HUES48 (cell line): ENCODE measurements around the gene SMIM36.

Source experiments
- H3K27ac ChIP-seq: one replicate; pipeline ENCODE4 v1.7.0; 2013; ENCODE audit warnings: low read depth, low read length, inconsistent platforms
- H3K27me3 ChIP-seq: 2 replicates; pipeline ENCODE4 v1.6.1; 2013; ENCODE audit warnings: mild to moderate bottlenecking, low read length; ENCODE audit not compliant: control insufficient read depth, insufficient read depth
- H3K36me3 ChIP-seq: 2 replicates; pipeline ENCODE4 v1.6.1; 2013; ENCODE audit warnings: low read length; ENCODE audit not compliant: control insufficient read depth, insufficient read depth
- H3K4me1 ChIP-seq: 2 replicates; pipeline ENCODE4 v1.6.1; 2013; ENCODE audit warnings: mild to moderate bottlenecking, low read length; ENCODE audit not compliant: control insufficient read depth, insufficient read depth
- H3K4me3 ChIP-seq: 2 replicates; pipeline ENCODE4 v1.5.1; 2013; ENCODE audit warnings: mild to moderate bottlenecking, low read depth, low read length
- H3K9ac ChIP-seq: 2 replicates; pipeline ENCODE4 v1.6.1; 2013; ENCODE audit warnings: mild to moderate bottlenecking, low read depth, low read length, moderate library complexity
- H3K9me3 ChIP-seq: 2 replicates; pipeline ENCODE4 v1.6.1; 2013; ENCODE audit warnings: low read length; ENCODE audit not compliant: control insufficient read depth, insufficient read depth

Gene SMIM36

GRCh38 chr17:55420067-55420775 is 91.0 kb downstream of the SMIM36 start:
- H3K27ac ChIP-seq = peak overlapping the region; percentile 83
- H3K36me3 ChIP-seq = peaks cover 4% of the 10 kb centered on the region
- H3K4me3 ChIP-seq = peak overlapping the region; percentile 98
- H3K9me3 ChIP-seq = no peaks in the 10 kb centered on the region
- no peaks in the 10 kb centered on the region for H3K27me3 ChIP-seq
- H3K4me1 ChIP-seq = peaks cover 12% of the 10 kb centered on the region; the same call in 1 of the 2 replicates
- H3K9ac ChIP-seq = peak overlapping the region; percentile 81; the same call in 1 of the 2 replicates

- H3K9me3 ChIP-seq = no peaks in the 10 kb centered on the region
- H3K36me3 ChIP-seq = peaks cover 10% of the 10 kb centered on the region
- H3K27me3 ChIP-seq = no peaks in the 10 kb centered on the region
- H3K9ac ChIP-seq = no peak overlapping the region
- H3K4me1 ChIP-seq = peaks cover 12% of the 10 kb centered on the region; the same call in 1 of the 2 replicates
- no peak overlapping the region for H3K4me3 ChIP-seq
- H3K27ac ChIP-seq = no peak overlapping the region
Measured at GRCh38 chr17:55418369-55419268, 92.6 kb downstream of the SMIM36 start.

GRCh38 chr17:55417411-55418268 is 93.6 kb downstream of the SMIM36 start:
- peaks cover 12% of the 10 kb centered on the region; the same call in 1 of the 2 replicates for H3K4me1 ChIP-seq
- H3K4me3 ChIP-seq = no peak overlapping the region
- no peak overlapping the region for H3K9ac ChIP-seq
- no peaks in the 10 kb centered on the region for H3K9me3 ChIP-seq
- H3K27me3 ChIP-seq = no peaks in the 10 kb centered on the region
- H3K27ac ChIP-seq = no peak overlapping the region
- H3K36me3 ChIP-seq = peaks cover 20% of the 10 kb centered on the region

GRCh38 chr17:55416470-55417052 is 94.7 kb downstream of the SMIM36 start:
- no peak overlapping the region for H3K4me3 ChIP-seq
- peaks cover 31% of the 10 kb centered on the region for H3K36me3 ChIP-seq
- H3K4me1 ChIP-seq = peaks cover 12% of the 10 kb centered on the region; the same call in 1 of the 2 replicates
- H3K27ac ChIP-seq = no peak overlapping the region
- no peaks in the 10 kb centered on the region for H3K9me3 ChIP-seq
- H3K9ac ChIP-seq = no peak overlapping the region
- H3K27me3 ChIP-seq = no peaks in the 10 kb centered on the region

- Histone ChIP-seq H3K9ac (no peak overlapping the region), H3K27me3 (no peaks in the 10 kb centered on the region), H3K9me3 (no peaks in the 10 kb centered on the region), H3K4me1 (peaks cover 12% of the 10 kb centered on the region; the same call in 1 of the 2 replicates), H3K4me3 (no peak overlapping the region), H3K36me3 (peaks cover 36% of the 10 kb centered on the region), H3K27ac (no peak overlapping the region)
Measured at GRCh38 chr17:55416000-55416399, 95.3 kb downstream of the SMIM36 start.

GRCh38 chr17:55414983-55415382 is 96.3 kb downstream of the SMIM36 start:
- Histone ChIP-seq H3K9ac (no peak overlapping the region), H3K4me3 (no peak overlapping the region), H3K36me3 (peaks cover 46% of the 10 kb centered on the region), H3K27me3 (no peaks in the 10 kb centered on the region), H3K4me1 (peaks cover 7% of the 10 kb centered on the region; the same call in 1 of the 2 replicates), H3K9me3 (no peaks in the 10 kb centered on the region), H3K27ac (no peak overlapping the region)

GRCh38 chr17:55413825-55414489 is 97.3 kb downstream of the SMIM36 start:
- Histone ChIP-seq H3K4me3 (no peak overlapping the region), H3K27me3 (no peaks in the 10 kb centered on the region), H3K36me3 (peaks cover 53% of the 10 kb centered on the region), H3K9me3 (no peaks in the 10 kb centered on the region), H3K9ac (no peak overlapping the region), H3K4me1 (peaks cover 4% of the 10 kb centered on the region; the same call in 1 of the 2 replicates), H3K27ac (no peak overlapping the region)

- Histone ChIP-seq H3K27me3 (no peaks in the 10 kb centered on the region), H3K27ac (no peak overlapping the region), H3K36me3 (peaks cover 72% of the 10 kb centered on the region), H3K9me3 (no peaks in the 10 kb centered on the region), H3K9ac (no peak overlapping the region), H3K4me3 (no peak overlapping the region), H3K4me1 (peaks cover 4% of the 10 kb centered on the region; the same call in 1 of the 2 replicates)
Measured at GRCh38 chr17:55411463-55411855, 99.8 kb downstream of the SMIM36 start.

- H3K4me1 ChIP-seq = peaks cover 4% of the 10 kb centered on the region; the same call in 1 of the 2 replicates
- H3K4me3 ChIP-seq = no peak overlapping the region
- H3K36me3 ChIP-seq = peaks cover 77% of the 10 kb centered on the region
Measured at GRCh38 chr17:55410722-55411462, 100.4 kb downstream of the SMIM36 start.

More at GRCh38 chr17:55410722-55411462, 100.4 kb downstream of the SMIM36 start:
- H3K9me3 ChIP-seq = no peaks in the 10 kb centered on the region
- no peaks in the 10 kb centered on the region for H3K27me3 ChIP-seq
- H3K27ac ChIP-seq = no peak overlapping the region
- no peak overlapping the region for H3K9ac ChIP-seq
